ENCODE results near the gene FUT3.
"Not testable (repeated sequence)": the region's sequence is repeated elsewhere in the genome, so short reads cannot be mapped to it uniquely, and the experiment has no call there.

FUT3 gene

GRCh38 chr19:5844456-5845433 is 6.5 kb downstream of the FUT3 start:
- DNase-seq, result no peak

GRCh38 chr19:5843295-5843927 is 7.8 kb downstream of the FUT3 start:
- DNase-seq, result no peak

- DNase-seq, result not testable (repeated sequence)
Observed at GRCh38 chr19:5841735-5842111, 9.5 kb downstream of the FUT3 start.

- DNase-seq, result peak; percentile 57
Observed at GRCh38 chr19:5839065-5840017, 11.9 kb downstream of the FUT3 start, which contains the start of gene FUT6. Gene FUT6, minus strand, starts transcription at chr19:5839702. Its CDS starts 7,135 bp downstream, at chr19:5832567.

GRCh38 chr19:5838353-5839064 is 12.7 kb downstream of the FUT3 start:
- DNase-seq, result no peak

GRCh38 chr19:5837761-5838352 is 13.4 kb downstream of the FUT3 start:
- DNase-seq, result peak; percentile 12

GRCh38 chr19:5832527-5833216 is 18.6 kb downstream of the FUT3 start:
- DNase-seq, result no peak

- DNase-seq, result no peak
Observed at GRCh38 chr19:5832061-5832460, 19.2 kb downstream of the FUT3 start.

- DNase-seq, result no peak
Observed at GRCh38 chr19:5831159-5831558, 20.1 kb downstream of the FUT3 start.

- no peak for DNase-seq
Observed at GRCh38 chr19:5829567-5830310, 21.5 kb downstream of the FUT3 start.

GRCh38 chr19:5828661-5829566 is 22.3 kb downstream of the FUT3 start:
- DNase-seq, result peak; percentile 64

GRCh38 chr19:5827891-5828660 is 23.2 kb downstream of the FUT3 start:
- peak; percentile 96 for DNase-seq

GRCh38 chr19:5827342-5827890 is 23.8 kb downstream of the FUT3 start:
- no peak for DNase-seq

- DNase-seq, result peak; percentile 78
Observed at GRCh38 chr19:5826531-5827341, 24.5 kb downstream of the FUT3 start.

- DNase-seq, result no peak
Observed at GRCh38 chr19:5825178-5825577, 26.1 kb downstream of the FUT3 start.

- no peak for DNase-seq
Observed at GRCh38 chr19:5824751-5825150, 26.5 kb downstream of the FUT3 start.

Data from hematopoietic multipotent progenitor cell treated with erythropoietin and hydrocortisone succinate and interleukin-3 and kit ligand, for 4 days (in vitro differentiated cells).